Smooth muscle cell of the brain vasculature (primary cell): ENCODE results near the gene SF3A1.

Experiments
- DNase-seq: peaks from one replicate; pipeline ENCODE4 v3.0.0-alpha.2; 2012; ENCODE audit warnings: low read depth, low spot score

SF3A1 gene

DNA sequence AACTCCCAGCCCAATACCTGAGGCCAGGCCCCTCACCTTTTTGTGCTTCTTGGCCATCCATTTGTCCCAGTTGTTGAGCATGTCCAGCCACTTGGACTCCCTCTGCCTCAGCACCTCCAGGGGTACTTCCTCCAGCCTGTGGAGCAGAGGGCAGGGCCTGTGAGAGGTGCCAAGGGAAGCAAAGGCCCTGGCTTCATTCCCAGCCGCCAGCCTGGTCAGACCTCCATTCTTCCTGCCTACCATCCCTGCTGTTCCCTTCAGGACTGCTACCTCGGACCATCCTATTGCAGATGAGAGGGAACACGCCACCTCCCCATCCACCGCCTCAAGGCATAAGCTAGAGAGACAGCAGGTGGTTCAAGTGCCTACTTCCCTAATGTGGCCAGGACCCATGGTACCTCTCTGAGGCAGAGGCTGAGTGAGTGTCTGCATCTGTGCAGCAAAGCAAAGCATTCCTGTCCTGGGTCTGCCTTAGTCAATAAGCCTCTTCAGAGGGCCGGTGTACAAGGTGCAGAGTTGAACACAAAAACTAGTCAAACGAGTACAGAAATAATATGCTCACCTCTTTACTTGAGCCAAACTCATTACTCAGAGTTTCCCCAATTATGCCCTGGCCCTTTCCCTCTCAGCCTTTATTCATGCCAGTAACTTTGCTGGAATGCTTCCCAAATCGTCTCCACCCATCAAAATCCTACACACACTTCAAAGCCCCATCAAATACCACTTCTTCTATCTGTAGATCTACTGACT, 52.0 kb downstream of the SF3A1 start:
- no peak for DNase-seq

GRCh38 chr22:30302810-30303138, 53.9 kb downstream of the SF3A1 start:
- no peak for DNase-seq

- DNase-seq = peak; percentile 69
Measured at GRCh38 chr22:30301995-30302809, 54.5 kb downstream of the SF3A1 start.

- no peak for DNase-seq
Measured at GRCh38 chr22:30299322-30299721, 57.4 kb downstream of the SF3A1 start.

- no peak for DNase-seq
Measured at GRCh38 chr22:30297991-30298701, 58.5 kb downstream of the SF3A1 start.

GRCh38 chr22:30297276-30297990, 59.3 kb downstream of the SF3A1 start:
- DNase-seq = no peak

GRCh38 chr22:30296833-30297232, 59.9 kb downstream of the SF3A1 start:
- no peak for DNase-seq

DNA sequence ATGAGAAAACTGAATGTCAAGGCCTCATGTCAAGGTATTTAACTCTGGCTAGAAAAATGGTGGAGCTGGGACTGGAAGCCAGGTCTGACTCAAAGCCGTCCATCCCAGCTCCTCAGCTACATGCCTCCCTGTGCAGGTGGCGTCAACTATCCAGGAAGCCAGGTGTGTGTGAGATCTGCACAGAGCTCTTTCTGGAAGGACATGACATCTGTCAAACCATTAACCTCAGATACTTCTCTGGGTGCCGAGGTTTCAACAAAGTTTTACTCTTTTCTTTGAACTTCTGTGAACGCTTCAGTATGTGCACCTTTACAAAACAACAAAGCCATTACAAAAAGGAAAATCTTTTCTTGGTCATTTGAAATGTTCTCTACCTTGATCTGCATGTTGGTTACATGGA, 60.4 kb downstream of the SF3A1 start:
- no peak for DNase-seq

DNA sequence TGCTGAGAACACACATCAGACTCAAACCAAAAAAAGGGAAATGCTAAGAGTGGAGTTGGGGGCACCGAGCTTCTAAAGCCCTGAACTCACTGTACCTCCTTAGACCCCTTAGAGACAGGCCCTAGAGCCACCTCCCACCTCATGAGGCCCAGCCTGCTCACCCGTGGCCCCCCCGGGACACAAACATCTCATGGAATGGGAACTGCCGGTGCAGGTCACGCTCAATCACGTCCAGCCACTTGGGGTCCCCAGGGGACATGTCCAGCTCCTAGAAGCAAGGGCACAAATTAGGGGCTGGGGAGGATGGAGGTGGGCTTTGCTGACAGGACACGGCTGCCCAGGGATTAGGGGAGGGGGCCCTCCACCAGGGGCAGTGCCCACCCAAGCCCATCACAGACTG, 61.1 kb downstream of the SF3A1 start:
- DNase-seq = no peak

GRCh38 chr22:30294830-30295229, 61.9 kb downstream of the SF3A1 start:
- no peak for DNase-seq

GRCh38 chr22:30294066-30294465, 62.6 kb downstream of the SF3A1 start:
- no peak for DNase-seq

GRCh38 chr22:30293026-30293425, 63.7 kb downstream of the SF3A1 start:
- DNase-seq = no peak

- no peak for DNase-seq
Measured at GRCh38 chr22:30292069-30292970, 64.4 kb downstream of the SF3A1 start.

- DNase-seq = peak; percentile 61
Measured at GRCh38 chr22:30291058-30291892, 65.4 kb downstream of the SF3A1 start.

GRCh38 chr22:30290342-30291057, 66.2 kb downstream of the SF3A1 start:
- no peak for DNase-seq

GRCh38 chr22:30289980-30290313, 66.7 kb downstream of the SF3A1 start:
- no peak for DNase-seq

GRCh38 chr22:30289141-30289979, 67.3 kb downstream of the SF3A1 start, which contains the start of gene CASTOR1:
CASTOR1 (minus strand) TSS chr22:30289505; CDS start chr22:30289497, 8 bp downstream.
- DNase-seq = peak; percentile 98

DNA sequence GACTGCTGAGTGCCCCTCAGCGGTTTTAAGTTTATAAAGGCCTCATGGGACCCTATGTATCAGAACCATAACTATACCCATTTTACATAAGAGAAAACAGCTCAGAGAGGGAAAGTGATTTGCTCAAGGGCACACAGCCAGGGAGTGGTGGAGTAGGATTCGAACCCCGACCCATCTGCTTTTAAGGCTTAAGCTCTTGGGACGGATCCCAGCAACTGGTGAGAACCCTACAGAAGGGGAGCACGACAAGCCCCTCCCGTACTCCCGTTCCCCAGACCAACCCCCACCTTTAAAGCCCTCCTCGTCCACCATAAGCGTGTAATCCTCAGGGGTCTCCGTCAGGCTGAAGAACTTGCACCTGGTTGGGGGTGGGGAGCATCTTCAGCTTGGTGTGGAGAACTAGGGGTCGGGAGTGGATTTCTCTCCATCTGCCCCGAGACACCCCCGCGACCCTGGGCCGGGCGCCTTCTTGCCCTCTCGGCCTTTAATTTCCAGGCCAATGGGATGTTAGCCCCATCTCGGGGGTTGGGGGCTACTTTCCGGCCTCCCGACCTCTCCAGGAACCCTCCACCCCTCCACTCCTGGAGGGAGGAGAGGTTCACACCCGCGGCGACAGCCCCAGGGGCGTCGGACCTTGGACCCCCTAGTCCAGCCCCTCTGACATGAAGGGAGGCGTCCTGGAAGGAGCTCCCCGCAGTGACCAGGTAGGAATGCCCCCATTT, 68.1 kb downstream of the SF3A1 start:
- DNase-seq = no peak
